NK-92 (cell line): ENCODE results near the gene TLR8.
"Not testable (repeated sequence)": the region's sequence is repeated elsewhere in the genome, so short reads cannot be mapped to it uniquely, and the experiment has no call there.

Experiments used
- DNase-seq: peaks from one replicate; lab custom pipeline; 2025; ENCODE audit not compliant: unreplicated experiment; lab: John Stamatoyannopoulos, UW

Gene TLR8

DNA sequence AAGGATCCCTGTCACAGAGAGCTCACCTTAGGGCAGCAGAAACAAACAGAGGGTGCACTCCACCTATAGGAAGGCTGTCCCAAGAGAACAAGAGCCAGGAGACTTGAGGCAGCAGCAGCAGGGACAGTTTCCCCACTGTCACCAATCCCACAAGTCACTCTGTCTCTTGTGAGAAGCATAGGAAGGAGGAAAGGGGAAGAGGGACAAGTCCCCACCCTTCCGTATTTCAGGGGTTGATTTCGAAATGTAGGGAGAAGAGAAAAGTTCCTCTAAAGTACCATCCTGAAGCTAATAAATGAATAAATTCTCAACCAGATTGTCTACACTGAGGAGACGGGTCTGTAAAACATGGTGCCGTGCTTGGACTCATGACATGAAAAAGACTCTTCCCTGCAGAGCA lies 9.5 kb upstream of the TLR8 start:
- no peak for DNase-seq

GRCh38 chrX:12898073-12898472 lies 8.3 kb upstream of the TLR8 start:
- no peak for DNase-seq

- no peak for DNase-seq
Measured at GRCh38 chrX:12899506-12899905, 6.9 kb upstream of the TLR8 start.

- no peak for DNase-seq
Measured at GRCh38 chrX:12901486-12901885, 4.9 kb upstream of the TLR8 start.

- no peak for DNase-seq
Measured at GRCh38 chrX:12903646-12904045, 2.8 kb upstream of the TLR8 start.

GRCh38 chrX:12910423-12911121 lies 4.2 kb downstream of the TLR8 start:
- no peak for DNase-seq

GRCh38 chrX:12911122-12911470 lies 4.7 kb downstream of the TLR8 start:
- no peak for DNase-seq

- DNase-seq, result no peak
Measured at GRCh38 chrX:12912791-12913482, 6.5 kb downstream of the TLR8 start.

- no peak for DNase-seq
Measured at GRCh38 chrX:12917753-12918152, 11.3 kb downstream of the TLR8 start.

- no peak for DNase-seq
Measured at GRCh38 chrX:12919051-12919450, 12.6 kb downstream of the TLR8 start.

DNA sequence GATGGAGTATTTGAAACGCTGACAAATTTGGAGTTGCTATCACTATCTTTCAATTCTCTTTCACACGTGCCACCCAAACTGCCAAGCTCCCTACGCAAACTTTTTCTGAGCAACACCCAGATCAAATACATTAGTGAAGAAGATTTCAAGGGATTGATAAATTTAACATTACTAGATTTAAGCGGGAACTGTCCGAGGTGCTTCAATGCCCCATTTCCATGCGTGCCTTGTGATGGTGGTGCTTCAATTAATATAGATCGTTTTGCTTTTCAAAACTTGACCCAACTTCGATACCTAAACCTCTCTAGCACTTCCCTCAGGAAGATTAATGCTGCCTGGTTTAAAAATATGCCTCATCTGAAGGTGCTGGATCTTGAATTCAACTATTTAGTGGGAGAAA lies 13.2 kb downstream of the TLR8 start:
- DNase-seq, result no peak

DNA sequence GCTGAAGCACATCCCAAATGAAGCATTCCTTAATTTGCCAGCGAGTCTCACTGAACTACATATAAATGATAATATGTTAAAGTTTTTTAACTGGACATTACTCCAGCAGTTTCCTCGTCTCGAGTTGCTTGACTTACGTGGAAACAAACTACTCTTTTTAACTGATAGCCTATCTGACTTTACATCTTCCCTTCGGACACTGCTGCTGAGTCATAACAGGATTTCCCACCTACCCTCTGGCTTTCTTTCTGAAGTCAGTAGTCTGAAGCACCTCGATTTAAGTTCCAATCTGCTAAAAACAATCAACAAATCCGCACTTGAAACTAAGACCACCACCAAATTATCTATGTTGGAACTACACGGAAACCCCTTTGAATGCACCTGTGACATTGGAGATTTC lies 14.6 kb downstream of the TLR8 start:
- no peak for DNase-seq

DNA sequence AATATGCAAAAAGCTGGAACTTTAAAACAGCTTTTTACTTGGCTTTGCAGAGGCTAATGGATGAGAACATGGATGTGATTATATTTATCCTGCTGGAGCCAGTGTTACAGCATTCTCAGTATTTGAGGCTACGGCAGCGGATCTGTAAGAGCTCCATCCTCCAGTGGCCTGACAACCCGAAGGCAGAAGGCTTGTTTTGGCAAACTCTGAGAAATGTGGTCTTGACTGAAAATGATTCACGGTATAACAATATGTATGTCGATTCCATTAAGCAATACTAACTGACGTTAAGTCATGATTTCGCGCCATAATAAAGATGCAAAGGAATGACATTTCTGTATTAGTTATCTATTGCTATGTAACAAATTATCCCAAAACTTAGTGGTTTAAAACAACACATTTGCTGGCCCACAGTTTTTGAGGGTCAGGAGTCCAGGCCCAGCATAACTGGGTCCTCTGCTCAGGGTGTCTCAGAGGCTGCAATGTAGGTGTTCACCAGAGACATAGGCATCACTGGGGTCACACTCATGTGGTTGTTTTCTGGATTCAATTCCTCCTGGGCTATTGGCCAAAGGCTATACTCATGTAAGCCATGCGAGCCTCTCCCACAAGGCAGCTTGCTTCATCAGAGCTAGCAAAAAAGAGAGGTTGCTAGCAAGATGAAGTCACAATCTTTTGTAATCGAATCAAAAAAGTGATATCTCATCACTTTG lies 15.6 kb downstream of the TLR8 start:
- no peak for DNase-seq

DNA sequence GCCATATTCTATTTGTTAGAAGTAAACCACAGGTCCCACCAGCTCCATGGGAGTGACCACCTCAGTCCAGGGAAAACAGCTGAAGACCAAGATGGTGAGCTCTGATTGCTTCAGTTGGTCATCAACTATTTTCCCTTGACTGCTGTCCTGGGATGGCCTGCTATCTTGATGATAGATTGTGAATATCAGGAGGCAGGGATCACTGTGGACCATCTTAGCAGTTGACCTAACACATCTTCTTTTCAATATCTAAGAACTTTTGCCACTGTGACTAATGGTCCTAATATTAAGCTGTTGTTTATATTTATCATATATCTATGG lies 16.1 kb downstream of the TLR8 start:
- DNase-seq, result no peak

GRCh38 chrX:12929701-12930100 lies 23.3 kb downstream of the TLR8 start:
- no peak for DNase-seq

DNA sequence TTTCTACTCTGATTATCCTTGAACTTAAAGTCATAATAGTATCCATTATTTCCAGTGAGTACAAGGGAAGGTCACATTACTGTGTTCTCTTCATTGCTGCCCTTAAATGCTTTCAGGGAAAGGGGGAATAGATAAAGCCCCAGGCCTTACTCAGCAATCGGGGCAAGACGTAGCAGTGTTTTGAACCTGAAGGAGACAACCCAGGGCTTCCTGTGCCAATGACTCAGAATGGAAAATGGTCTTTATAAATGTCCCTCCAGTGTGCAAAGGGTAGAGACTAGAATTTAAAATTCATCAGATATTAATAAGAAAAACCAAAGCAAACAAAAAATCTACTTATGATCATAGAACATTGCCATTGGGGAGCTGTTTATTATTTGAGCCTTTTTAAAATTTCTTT lies 23.7 kb downstream of the TLR8 start:
- DNase-seq, result no peak

- no peak for DNase-seq
Measured at GRCh38 chrX:12932244-12932643, 25.8 kb downstream of the TLR8 start.

DNA sequence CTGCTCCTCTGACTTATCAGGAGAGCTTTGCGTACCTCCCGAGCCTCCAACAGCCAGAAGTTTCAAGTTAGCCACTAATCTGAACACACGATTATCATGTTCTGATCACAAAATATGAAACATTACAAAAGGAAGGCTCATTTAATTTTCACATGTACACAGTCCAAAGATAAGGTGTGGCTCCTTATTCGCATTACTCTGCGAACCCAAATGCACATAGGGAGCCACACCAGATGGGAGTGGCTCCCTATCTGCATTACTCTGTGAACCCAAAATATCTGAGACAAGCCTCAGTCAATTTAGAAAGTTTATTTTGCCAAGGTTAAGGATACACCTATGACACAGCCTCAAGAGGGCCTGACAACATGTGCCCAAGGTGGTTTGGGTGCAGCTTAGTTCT lies 28.4 kb downstream of the TLR8 start:
- no peak for DNase-seq

- DNase-seq, result no peak
Measured at GRCh38 chrX:12936947-12937346, 30.5 kb downstream of the TLR8 start.

DNA sequence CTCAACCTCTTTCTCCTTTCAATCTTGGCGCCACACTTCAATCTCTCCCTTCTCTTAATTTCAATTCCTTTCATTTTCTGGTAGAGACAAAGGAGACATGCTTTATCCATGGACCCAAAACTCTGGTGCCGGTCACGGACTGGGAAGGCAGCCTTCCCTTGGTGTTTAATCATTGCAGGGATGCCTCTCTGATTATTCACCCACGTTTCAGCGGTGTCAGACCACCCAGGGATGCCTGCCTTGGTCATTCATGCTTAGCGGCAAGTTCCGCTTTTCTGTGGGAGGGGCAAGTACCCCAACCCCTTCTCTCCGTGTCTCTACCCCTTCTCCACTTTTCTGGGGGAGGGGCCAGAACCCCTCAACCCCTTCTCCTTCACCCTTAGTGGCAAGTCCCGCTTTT lies 34.1 kb downstream of the TLR8 start:
- DNase-seq, result not testable (repeated sequence)

DNA sequence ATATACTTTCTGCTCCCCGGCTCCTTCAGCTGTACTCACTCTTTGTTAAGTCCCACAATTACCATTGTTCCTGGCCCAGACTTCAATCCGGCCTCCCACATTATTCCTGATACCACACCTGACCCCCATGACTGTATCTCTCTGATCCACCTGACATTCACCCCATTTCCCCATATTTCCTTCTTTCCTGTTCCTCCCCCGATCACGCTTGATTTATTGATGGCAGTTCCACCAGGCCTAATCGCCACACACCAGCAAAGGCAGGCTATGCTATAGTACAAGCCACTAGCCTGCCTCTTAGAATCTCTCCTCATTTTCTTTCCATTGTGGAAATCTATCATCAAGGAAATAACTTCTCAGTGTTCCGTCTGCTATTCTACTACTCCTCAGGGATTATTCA lies 37.2 kb downstream of the TLR8 start:
- not testable (repeated sequence) for DNase-seq

GRCh38 chrX:12944452-12944851 lies 38.0 kb downstream of the TLR8 start:
- not testable (repeated sequence) for DNase-seq
